Peyer's patch (tissue), 4 donors: ENCODE measurements around the gene CASQ1. TPM values are rescaled to one million over a fixed set of nuclear protein-coding genes. Genes with fewer than 3 reads are reported as not detected.

Source experiments
- DNase-seq, 3 donors: peaks; one replicate each; pipeline ENCODE4 v3.0.0-alpha.2; 2017 to 2019
- H3K27ac ChIP-seq, 4 donors: fragments of 200-600 bp; sonication (generic); one replicate each; pipeline ENCODE4 v1.5.1; 2016 to 2019
- H3K27me3 ChIP-seq, 2 donors: fragments of 200-600 bp; sonication (generic); one replicate each; pipeline ENCODE4 v1.5.1; 2019
- H3K36me3 ChIP-seq, 3 donors: fragments of 200-600 bp; sonication (generic); one replicate each; pipeline ENCODE4 v1.5.1; 2016 to 2019
- H3K4me1 ChIP-seq, 4 donors: fragments of 200-600 bp; sonication (generic); one replicate each; pipeline ENCODE4 v1.5.1; 2016 to 2019
- H3K4me3 ChIP-seq, 4 donors: fragments of 200-600 bp; sonication (generic); 1 replicate in 3 of 4; 2 replicates in 1 of 4; pipeline ENCODE4 v1.5.1; 2016 to 2019; ENCODE audit warnings: mild to moderate bottlenecking in 1 of 4
- H3K9me3 ChIP-seq, 4 donors: fragments of 200-600 bp; sonication (generic); one replicate each; pipeline ENCODE4 v1.5.1; 2016 to 2019; ENCODE audit warnings: mild to moderate bottlenecking in 1 of 4
- POLR2A ChIP-seq, 2 donors: fragments of 450-650 bp; IDR thresholded peaks; one replicate each; pipeline ENCODE4 v1.5.1; 2017; ENCODE audit warnings: antibody characterized with exemption in 2 of 2, mild to moderate bottlenecking in 2 of 2, moderate library complexity in 2 of 2
- total RNA-seq, 4 donors: library from RNA; depleted of rRNA; stranded (reverse); fragments of >200 nt; gene quantifications; one replicate each; pipeline ENCODE4 v1.1.0, GENCODE V29; 2016
- TF ChIP-seq, protein P1 (sequence below), 6 experiments: fragments of 450-650 bp in 4 of 6; fragments of 200-600 bp in 2 of 6; sonication (generic) in 1 of 6; IDR thresholded peaks; one replicate each; pipeline ENCODE4 v1.5.1; 2017 to 2019; ENCODE audit warnings: antibody characterized with exemption in 6 of 6, mild to moderate bottlenecking in 3 of 6, moderate library complexity in 1 of 6

CASQ1 gene
- total RNA-seq, 4 donors from 2014 or later: 2.6 TPM; not detected in 3

DNA sequence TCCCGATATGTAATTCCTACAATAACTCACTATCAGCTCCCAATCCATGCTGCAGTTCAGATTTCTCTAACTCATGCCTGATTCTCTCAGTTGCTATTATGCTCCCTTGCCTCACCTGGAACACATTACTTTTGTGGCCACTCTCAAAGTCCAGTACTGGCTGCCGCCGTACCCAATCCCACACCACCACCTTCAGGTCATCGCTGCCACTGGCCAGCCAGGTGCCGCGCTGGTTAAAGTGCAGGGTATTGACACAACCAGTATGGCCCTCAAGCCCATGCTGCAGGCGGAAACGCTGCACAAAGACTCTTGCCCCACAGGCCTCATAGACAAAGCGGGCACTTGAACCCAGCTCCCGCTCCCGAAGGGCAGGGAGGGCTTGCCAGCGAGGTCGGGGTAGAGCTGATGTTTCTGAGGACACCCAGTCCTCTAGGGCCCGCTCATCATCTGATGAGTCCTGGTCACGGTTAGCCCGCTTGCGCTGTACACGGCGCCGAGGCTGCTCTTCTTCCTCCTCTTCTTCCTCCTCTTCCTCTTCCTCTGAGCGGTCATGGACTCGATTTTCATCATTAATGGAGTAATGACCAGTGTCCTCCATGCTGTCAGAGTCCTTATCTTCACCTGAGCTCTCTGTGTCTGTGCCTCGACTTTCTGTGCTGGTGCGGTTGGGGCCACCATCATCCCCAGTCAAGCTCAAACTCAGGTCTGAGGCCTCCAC lies 49.4 kb downstream of the CASQ1 start:
- Histone ChIP-seq H3K36me3 (peaks cover 0 to 84% (median 0%) of the 10 kb centered on the region in 3 donors), H3K4me3 (no peak overlapping the region), H3K27ac (no peak overlapping the region), H3K9me3 (no peaks in the 10 kb centered on the region), H3K27me3 (no peaks in the 10 kb centered on the region), H3K4me1 (no peaks in the 10 kb centered on the region)
- TF ChIP-seq POLR2A (IDR thresholded peaks at IDR 0.05): no peak
- TF ChIP-seq, protein P1, sequence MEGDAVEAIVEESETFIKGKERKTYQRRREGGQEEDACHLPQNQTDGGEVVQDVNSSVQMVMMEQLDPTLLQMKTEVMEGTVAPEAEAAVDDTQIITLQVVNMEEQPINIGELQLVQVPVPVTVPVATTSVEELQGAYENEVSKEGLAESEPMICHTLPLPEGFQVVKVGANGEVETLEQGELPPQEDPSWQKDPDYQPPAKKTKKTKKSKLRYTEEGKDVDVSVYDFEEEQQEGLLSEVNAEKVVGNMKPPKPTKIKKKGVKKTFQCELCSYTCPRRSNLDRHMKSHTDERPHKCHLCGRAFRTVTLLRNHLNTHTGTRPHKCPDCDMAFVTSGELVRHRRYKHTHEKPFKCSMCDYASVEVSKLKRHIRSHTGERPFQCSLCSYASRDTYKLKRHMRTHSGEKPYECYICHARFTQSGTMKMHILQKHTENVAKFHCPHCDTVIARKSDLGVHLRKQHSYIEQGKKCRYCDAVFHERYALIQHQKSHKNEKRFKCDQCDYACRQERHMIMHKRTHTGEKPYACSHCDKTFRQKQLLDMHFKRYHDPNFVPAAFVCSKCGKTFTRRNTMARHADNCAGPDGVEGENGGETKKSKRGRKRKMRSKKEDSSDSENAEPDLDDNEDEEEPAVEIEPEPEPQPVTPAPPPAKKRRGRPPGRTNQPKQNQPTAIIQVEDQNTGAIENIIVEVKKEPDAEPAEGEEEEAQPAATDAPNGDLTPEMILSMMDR (IDR thresholded peaks at IDR 0.05): no peak
- DNase-seq: no peak

GRCh38 chr1:160243767-160244166 lies 53.4 kb downstream of the CASQ1 start:
- TF ChIP-seq, protein P1 (IDR thresholded peaks at IDR 0.05): no peak
- TF ChIP-seq POLR2A (IDR thresholded peaks at IDR 0.05): no peak
- Histone ChIP-seq H3K4me3 (no peak overlapping the region), H3K9me3 (no peaks in the 10 kb centered on the region), H3K27me3 (no peaks in the 10 kb centered on the region), H3K4me1 (no peaks in the 10 kb centered on the region), H3K36me3 (peaks cover 0 to 43% (median 0%) of the 10 kb centered on the region in 3 donors), H3K27ac (no peak overlapping the region)
- DNase-seq: no peak

DNA sequence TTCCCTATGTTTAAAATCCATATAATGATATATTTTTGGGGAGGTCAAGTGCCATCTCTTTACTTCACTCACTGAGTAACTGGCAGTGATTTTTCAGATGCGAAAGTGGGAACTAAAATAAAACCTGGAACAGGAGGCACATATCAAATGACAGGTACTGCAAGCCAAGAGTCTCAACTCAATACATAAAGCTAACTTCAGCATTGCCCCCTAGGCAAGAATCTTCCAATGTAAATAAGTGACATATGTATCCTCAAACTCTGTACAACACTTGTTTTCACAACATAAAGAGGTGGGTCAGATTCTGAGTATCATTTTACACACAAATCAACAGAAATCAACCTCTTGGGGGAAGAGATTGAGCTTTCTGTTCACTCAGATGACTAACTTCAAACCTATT lies 53.8 kb downstream of the CASQ1 start:
- Histone ChIP-seq H3K27me3 (no peaks in the 10 kb centered on the region), H3K4me3 (no peak overlapping the region), H3K27ac (no peak overlapping the region), H3K36me3 (peaks cover 0 to 39% (median 0%) of the 10 kb centered on the region in 3 donors), H3K9me3 (no peaks in the 10 kb centered on the region), H3K4me1 (no peaks in the 10 kb centered on the region)
- TF ChIP-seq, protein P1 (IDR thresholded peaks at IDR 0.05): no peak
- TF ChIP-seq POLR2A (IDR thresholded peaks at IDR 0.05): no peak
- no peak for DNase-seq

- Histone ChIP-seq H3K4me1 (no peaks in the 10 kb centered on the region), H3K4me3 (no peak overlapping the region)
These were observed 55.1 kb downstream of the CASQ1 start for GRCh38 chr1:160245434-160245833.

DNA sequence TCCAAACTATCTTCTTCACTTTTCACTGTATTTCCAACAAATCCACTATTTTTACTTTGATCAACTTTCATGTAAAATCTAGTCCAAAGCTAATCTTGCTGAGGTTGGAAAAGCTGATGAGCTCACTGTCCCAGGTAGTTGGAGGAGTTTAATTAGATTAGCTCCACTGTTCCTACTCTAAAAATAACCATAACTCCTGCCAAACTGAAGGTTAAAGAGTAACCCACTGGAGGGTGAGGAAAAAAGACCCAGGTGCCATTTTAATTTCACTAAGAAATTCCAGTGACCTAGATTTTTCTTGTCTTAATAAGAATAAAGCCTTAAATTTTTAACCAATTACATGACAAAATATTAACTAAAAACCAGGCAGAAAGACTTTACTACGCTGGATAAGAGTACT lies 56.7 kb downstream of the CASQ1 start:
- Histone ChIP-seq H3K4me1 (peaks cover 0 to 5% (median 0%) of the 10 kb centered on the region in 4 donors), H3K27me3 (no peaks in the 10 kb centered on the region), H3K36me3 (peaks cover 0 to 17% (median 0%) of the 10 kb centered on the region in 3 donors), H3K27ac (no peak overlapping the region), H3K9me3 (no peaks in the 10 kb centered on the region), H3K4me3 (no peak overlapping the region)
- no peak for TF ChIP-seq POLR2A (IDR thresholded peaks at IDR 0.05)
- TF ChIP-seq, protein P1 (IDR thresholded peaks at IDR 0.05): no peak
- no peak for DNase-seq

More at GRCh38 chr1:160245434-160245833, 55.1 kb downstream of the CASQ1 start:
- DNase-seq: no peak
- peaks cover 0 to 27% (median 0%) of the 10 kb centered on the region in 3 donors for H3K36me3 ChIP-seq
- no peak for TF ChIP-seq POLR2A (IDR thresholded peaks at IDR 0.05)
- TF ChIP-seq, protein P1 (IDR thresholded peaks at IDR 0.05): no peak
- no peak overlapping the region for H3K27ac ChIP-seq
- no peaks in the 10 kb centered on the region for H3K9me3 ChIP-seq
- no peaks in the 10 kb centered on the region for H3K27me3 ChIP-seq
